Measurements from ENCODE around the gene PPP4C.

DNA sequence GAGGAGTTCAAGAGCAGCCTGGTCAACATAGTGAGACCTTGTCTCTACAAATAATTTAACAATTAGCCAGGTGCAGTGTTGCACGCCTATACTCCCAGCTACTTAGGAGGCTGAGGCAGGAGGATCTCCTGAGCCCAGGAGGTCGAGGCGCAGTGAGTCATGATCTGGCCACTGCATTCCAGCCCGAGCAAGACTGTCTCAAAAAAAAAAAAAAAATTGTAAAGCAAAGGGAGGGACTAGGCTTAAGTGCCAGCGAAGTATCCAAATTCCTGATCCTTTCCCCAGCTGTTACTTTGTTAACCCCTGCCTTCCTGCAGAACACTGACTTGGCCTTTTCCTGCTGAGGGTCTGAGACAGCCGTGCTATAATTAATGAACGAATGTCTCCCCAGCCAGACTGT lies 34.9 kb downstream of the PPP4C start:
- TF ChIP-seq, protein P1, sequence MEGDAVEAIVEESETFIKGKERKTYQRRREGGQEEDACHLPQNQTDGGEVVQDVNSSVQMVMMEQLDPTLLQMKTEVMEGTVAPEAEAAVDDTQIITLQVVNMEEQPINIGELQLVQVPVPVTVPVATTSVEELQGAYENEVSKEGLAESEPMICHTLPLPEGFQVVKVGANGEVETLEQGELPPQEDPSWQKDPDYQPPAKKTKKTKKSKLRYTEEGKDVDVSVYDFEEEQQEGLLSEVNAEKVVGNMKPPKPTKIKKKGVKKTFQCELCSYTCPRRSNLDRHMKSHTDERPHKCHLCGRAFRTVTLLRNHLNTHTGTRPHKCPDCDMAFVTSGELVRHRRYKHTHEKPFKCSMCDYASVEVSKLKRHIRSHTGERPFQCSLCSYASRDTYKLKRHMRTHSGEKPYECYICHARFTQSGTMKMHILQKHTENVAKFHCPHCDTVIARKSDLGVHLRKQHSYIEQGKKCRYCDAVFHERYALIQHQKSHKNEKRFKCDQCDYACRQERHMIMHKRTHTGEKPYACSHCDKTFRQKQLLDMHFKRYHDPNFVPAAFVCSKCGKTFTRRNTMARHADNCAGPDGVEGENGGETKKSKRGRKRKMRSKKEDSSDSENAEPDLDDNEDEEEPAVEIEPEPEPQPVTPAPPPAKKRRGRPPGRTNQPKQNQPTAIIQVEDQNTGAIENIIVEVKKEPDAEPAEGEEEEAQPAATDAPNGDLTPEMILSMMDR (IDR thresholded peaks at IDR 0.05; ENCODE audit: low read depth, low read length): no peak
- no peak for TF ChIP-seq EZH2phosphoT487 (IDR thresholded peaks at IDR 0.05; ENCODE audit: low read depth)
